ENCODE results near the gene CYS1. TPM values are rescaled to one million over a fixed set of nuclear protein-coding genes. Genes with fewer than 3 reads are reported as not detected.

CYS1 gene
- polyA plus RNA-seq, 2 of the 4 experiments (the other 2 are of a cell fraction) = 0.68 to 1.1 TPM

GRCh38 chr2:10029875-10030223, 50.4 kb downstream of the CYS1 start:
- TF ChIP-seq KDM5A (IDR thresholded peaks at IDR 0.05) (no peak), RNF2 (IDR thresholded peaks at IDR 0.05; ENCODE audit: borderline replicate concordance, low read depth) (no peak), POLR2AphosphoS2 (conservative IDR thresholded peaks at IDR 0.05; ENCODE audit: low read length) (no peak), HDAC2 (IDR thresholded peaks at IDR 0.05) (no peak), NR3C1 (IDR thresholded peaks at IDR 0.05) (no peak), HEYL (CRISPR knock-in tag; IDR thresholded peaks at IDR 0.05) (no peak), ZNF302 (CRISPR knock-in tag; IDR thresholded peaks at IDR 0.05) (no peak)
- TF ChIP-seq, protein P1, sequence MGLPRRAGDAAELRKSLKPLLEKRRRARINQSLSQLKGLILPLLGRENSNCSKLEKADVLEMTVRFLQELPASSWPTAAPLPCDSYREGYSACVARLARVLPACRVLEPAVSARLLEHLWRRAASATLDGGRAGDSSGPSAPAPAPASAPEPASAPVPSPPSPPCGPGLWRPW (IDR thresholded peaks at IDR 0.05) = no peak
- Histone ChIP-seq H3K4me3 (no peak overlapping the region), H3K27ac (no peak overlapping the region), H3K9me3 (no peaks in the 10 kb centered on the region), H3K4me1 (no peaks in the 10 kb centered on the region), H3K4me2 (no peak overlapping the region)
- POLR2A ChIA-PET = no interaction called here
- ATAC-seq (no peak), FAIRE-seq (no peak), DNase-seq (ENCODE audit: low read depth in 1 of 2, low spot score in 1 of 2) (no peak)
- CTCF ChIA-PET = interaction anchor here (0.6 to 14.9 kb wide), 7 partner anchors 8 to 260 kb away, joined by 3 to 117 read pairs (median 14); no protein-coding TSS in a partner anchor
- WGBS (ENCODE audit: missing lambda C conversion rate) = 75% methylated on average over 7 of the region's 7 CpGs

- Histone ChIP-seq H3K4me1 (no peaks in the 10 kb centered on the region), H3K9me3 (no peaks in the 10 kb centered on the region), H3K27ac (no peak overlapping the region), H3K4me2 (no peak overlapping the region), H3K4me3 (no peak overlapping the region)
- TF ChIP-seq GATA3 (IDR thresholded peaks at IDR 0.05; ENCODE audit: borderline replicate concordance) = no peak
- TF ChIP-seq NFE2L2 (conservative IDR thresholded peaks at IDR 0.05; ENCODE audit: low read length) = no peak
- TF ChIP-seq POLR2A (IDR thresholded peaks at IDR 0.05; ENCODE audit: low read length) = no peak
- no peak for TF ChIP-seq ZNF302 (CRISPR knock-in tag; IDR thresholded peaks at IDR 0.05)
- ATAC-seq (no peak; a peak in 1 of 6 replicates), DNase-seq (ENCODE audit: low read depth in 1 of 2, low spot score in 1 of 2) (no peak), FAIRE-seq (no peak)
- POLR2A ChIA-PET = no interaction called here
- WGBS (ENCODE audit: missing lambda C conversion rate) = 80% methylated on average over 22 of the region's 26 CpGs
- CTCF ChIA-PET = interaction anchor here (0.6 to 14.9 kb wide), 8 partner anchors 8 to 259 kb away, joined by 3 to 117 read pairs (median 10); no protein-coding TSS in a partner anchor
Measured at GRCh38 chr2:10028988-10029874, 51.0 kb downstream of the CYS1 start.

DNA sequence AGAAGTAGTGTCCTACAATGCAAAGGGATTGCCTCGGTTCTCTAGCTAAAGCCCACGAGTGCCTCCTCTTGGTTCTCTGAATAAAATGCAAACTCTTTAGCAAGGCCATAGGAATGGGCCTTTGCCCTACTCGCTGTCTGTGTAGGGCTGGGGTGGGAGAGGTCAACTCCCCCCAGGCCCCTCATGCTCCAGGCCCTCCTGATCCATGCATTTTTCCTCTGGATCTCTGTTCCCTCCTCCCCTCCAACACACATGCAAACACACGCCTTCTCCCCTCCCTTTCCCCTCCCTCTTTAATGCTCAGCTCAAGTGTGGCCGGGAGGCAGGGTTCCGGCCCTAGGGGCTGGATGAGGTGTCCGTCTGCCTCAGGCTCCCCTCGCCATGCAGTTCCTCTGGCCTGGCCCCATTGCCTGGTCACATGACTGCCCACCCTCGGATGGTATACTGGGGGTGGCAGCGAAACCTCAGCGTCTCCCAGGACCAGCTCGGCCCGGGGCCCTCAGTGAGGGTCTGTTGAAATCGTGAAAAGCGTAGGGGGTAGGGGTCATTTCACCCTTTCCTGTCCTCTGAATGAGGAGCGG, 51.7 kb downstream of the CYS1 start:
- H3K4me2 ChIP-seq = no peak overlapping the region
- WGBS (ENCODE audit: missing lambda C conversion rate) = 84% methylated on average over 16 of the region's 16 CpGs
- no peak overlapping the region for H3K4me3 ChIP-seq
- FAIRE-seq (no peak), DNase-seq (ENCODE audit: low read depth in 1 of 2, low spot score in 1 of 2) (no peak), ATAC-seq (peak in 1 of 2 experiments; percentile 14; a peak in 2 of 6 replicates)
- ChIA-PET CTCF (interaction anchor here (1.0 to 14.9 kb wide), 9 partner anchors 8 to 258 kb away, joined by 3 to 117 read pairs (median 5); no protein-coding TSS in a partner anchor), POLR2A (no interaction called here)
- no peak overlapping the region for H3K27ac ChIP-seq
- TF ChIP-seq TP53 (CRISPR knock-in tag; IDR thresholded peaks at IDR 0.05) (no peak), CTCF (IDR thresholded peaks at IDR 0.05) (no peak), JUNB (IDR thresholded peaks at IDR 0.05) (no peak), ZFP36 (IDR thresholded peaks at IDR 0.05; ENCODE audit: borderline replicate concordance, partially characterized antibody) (no peak), ATOH8 (CRISPR knock-in tag; IDR thresholded peaks at IDR 0.05; ENCODE audit: low read depth) (no peak)
- H3K9me3 ChIP-seq = no peaks in the 10 kb centered on the region
- no peaks in the 10 kb centered on the region for H3K4me1 ChIP-seq
